ENCODE data around the gene TBX5.

- TF ChIP-seq SIN3A (IDR thresholded peaks at IDR 0.05; ENCODE audit: borderline replicate concordance, insufficient read depth, low read length), result no peak
- TF ChIP-seq, protein P1, sequence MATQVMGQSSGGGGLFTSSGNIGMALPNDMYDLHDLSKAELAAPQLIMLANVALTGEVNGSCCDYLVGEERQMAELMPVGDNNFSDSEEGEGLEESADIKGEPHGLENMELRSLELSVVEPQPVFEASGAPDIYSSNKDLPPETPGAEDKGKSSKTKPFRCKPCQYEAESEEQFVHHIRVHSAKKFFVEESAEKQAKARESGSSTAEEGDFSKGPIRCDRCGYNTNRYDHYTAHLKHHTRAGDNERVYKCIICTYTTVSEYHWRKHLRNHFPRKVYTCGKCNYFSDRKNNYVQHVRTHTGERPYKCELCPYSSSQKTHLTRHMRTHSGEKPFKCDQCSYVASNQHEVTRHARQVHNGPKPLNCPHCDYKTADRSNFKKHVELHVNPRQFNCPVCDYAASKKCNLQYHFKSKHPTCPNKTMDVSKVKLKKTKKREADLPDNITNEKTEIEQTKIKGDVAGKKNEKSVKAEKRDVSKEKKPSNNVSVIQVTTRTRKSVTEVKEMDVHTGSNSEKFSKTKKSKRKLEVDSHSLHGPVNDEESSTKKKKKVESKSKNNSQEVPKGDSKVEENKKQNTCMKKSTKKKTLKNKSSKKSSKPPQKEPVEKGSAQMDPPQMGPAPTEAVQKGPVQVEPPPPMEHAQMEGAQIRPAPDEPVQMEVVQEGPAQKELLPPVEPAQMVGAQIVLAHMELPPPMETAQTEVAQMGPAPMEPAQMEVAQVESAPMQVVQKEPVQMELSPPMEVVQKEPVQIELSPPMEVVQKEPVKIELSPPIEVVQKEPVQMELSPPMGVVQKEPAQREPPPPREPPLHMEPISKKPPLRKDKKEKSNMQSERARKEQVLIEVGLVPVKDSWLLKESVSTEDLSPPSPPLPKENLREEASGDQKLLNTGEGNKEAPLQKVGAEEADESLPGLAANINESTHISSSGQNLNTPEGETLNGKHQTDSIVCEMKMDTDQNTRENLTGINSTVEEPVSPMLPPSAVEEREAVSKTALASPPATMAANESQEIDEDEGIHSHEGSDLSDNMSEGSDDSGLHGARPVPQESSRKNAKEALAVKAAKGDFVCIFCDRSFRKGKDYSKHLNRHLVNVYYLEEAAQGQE (IDR thresholded peaks at IDR 0.05; ENCODE audit: insufficient read depth in 1 of 2, low read depth in 2 of 2, low read length in 2 of 2), result no peak
Measured at GRCh38 chr12:114347861-114348260, 58.1 kb downstream of the TBX5 start.

Data from PFSK-1 (cell line).